H1 (cell line): ENCODE results near the gene CPLANE2. TPM values are rescaled to one million over a fixed set of nuclear protein-coding genes. Genes with fewer than 3 reads are reported as not detected.

Experiments used
- KDM5A ChIP-seq: fragments of 200-600 bp; IDR thresholded peaks from 2 replicates; pipeline ENCODE4 v1.7.1; 2012; ENCODE audit warnings: mild to moderate bottlenecking, low read length, inconsistent platforms, mixed read lengths
- polyA plus RNA-seq, 7 experiments: library from polyadenylated mRNA; depleted of rRNA in 3 of 7; stranded (reverse) in 5 of 7; unstranded in 2 of 7; fragments of >200 nt in 5 of 7; fragments of 200-250 nt in 2 of 7; gene quantifications; 1 replicate in 5 of 7; 2 replicates in 1 of 7; 4 replicates in 1 of 7; pipeline versions ENCODE4 v1.2.1 to v1.2.3, GENCODE V29; 2011 to 2013; ENCODE audit warnings: missing spikeins in 2 of 7, mixed read lengths in 2 of 7
- total RNA-seq: library from RNA; stranded (reverse); fragmentation: NEBNext Ultra II Directional; extraction: Animal tissue kit (Norgen Biotek cat#: 25700); gene quantifications from 2 replicates; pipeline ENCODE4 v1.2.1, GENCODE V29; 2021
- TF ChIP-seq, protein P1 (sequence below): IDR thresholded peaks from 2 replicates; pipeline ENCODE4 v1.6.1; 2012; ENCODE audit warnings: low read length, inconsistent platforms

CPLANE2 gene
- total and polyA plus RNA-seq, 2 of the 8 experiments (the other 6 are each of a cell fraction or from before 2014, with no cell fraction given): 2.3 to 2.5 TPM

DNA sequence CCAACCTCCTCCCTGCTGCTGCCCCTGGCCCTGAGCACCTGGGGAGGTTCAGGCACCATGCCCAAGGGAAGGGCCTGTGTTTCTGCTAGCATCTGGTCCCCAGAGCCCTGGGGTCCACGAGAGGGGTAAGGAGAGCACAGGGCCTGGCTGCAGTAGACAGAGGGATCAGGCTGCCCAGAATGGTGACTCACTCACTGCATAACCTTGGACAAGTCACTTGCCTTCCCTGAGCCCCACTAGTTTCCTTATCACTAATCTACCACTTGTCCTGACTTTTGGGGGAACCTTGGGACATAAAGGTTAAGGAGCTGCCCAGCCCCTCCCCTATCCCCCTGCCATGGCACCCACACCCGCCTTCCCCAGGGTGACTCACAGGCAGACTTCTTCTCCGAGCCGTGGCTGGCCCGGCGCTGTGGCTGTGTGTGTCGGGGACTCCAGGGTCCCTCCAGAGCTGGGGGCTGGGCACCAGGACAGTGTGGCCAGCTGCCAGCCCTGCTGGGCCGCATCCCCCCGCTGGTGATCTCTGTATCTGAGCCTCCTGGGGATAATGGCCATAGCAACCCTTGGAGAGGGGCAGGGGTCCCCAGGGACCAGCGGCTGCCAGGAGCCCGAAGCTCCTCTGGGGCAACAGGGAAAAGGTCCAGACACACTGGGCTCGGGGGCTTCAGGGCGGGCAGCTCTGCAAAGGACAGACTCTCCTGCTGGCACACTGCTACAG is 28.6 kb downstream of the CPLANE2 start (continued):
- TF ChIP-seq, protein P1, sequence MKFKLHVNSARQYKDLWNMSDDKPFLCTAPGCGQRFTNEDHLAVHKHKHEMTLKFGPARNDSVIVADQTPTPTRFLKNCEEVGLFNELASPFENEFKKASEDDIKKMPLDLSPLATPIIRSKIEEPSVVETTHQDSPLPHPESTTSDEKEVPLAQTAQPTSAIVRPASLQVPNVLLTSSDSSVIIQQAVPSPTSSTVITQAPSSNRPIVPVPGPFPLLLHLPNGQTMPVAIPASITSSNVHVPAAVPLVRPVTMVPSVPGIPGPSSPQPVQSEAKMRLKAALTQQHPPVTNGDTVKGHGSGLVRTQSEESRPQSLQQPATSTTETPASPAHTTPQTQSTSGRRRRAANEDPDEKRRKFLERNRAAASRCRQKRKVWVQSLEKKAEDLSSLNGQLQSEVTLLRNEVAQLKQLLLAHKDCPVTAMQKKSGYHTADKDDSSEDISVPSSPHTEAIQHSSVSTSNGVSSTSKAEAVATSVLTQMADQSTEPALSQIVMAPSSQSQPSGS: no peak
- TF ChIP-seq KDM5A: no peak
